ENCODE results near the gene MROH7. TPM values are rescaled to one million over a fixed set of nuclear protein-coding genes. Genes with fewer than 3 reads are reported as not detected.

The MROH7 gene
- total RNA-seq, 4 donors from 2014 or later: 0.13 to 4.4 (median 0.60) TPM

GRCh38 chr1:54602554-54602953, 39.0 kb upstream of the MROH7 start:
- H3K4me1 ChIP-seq: peaks cover 5 to 17% (median 15%) of the 10 kb centered on the region in 3 donors
- WGBS, 2 donors: 80 to 100% methylated on average over 1 to 7 of the region's 18 CpGs
- H3K4me3 ChIP-seq: no peak overlapping the region
- H3K9me3 ChIP-seq: no peaks in the 10 kb centered on the region
- TF ChIP-seq POLR2A (IDR thresholded peaks at IDR 0.05) (no peak), CTCF (IDR thresholded peaks at IDR 0.05) (no peak)
- H3K27ac ChIP-seq: no peak overlapping the region
- peaks cover 0 to 76% (median 0%) of the 10 kb centered on the region in 3 donors for H3K36me3 ChIP-seq
- H3K27me3 ChIP-seq: no peaks in the 10 kb centered on the region
- DNase-seq: no peak
- intact Hi-C loops (cut with DNase I): no loop called here

- H3K4me1 ChIP-seq: peaks cover 5 to 17% (median 15%) of the 10 kb centered on the region in 3 donors
- H3K27me3 ChIP-seq: no peaks in the 10 kb centered on the region
- no peak for DNase-seq
- peaks cover 0 to 76% (median 0%) of the 10 kb centered on the region in 3 donors for H3K36me3 ChIP-seq
- 84 to 86% methylated on average over 2 to 6 of the region's 6 CpGs for WGBS, 2 donors
- no peak for TF ChIP-seq POLR2A (IDR thresholded peaks at IDR 0.05)
- TF ChIP-seq CTCF (IDR thresholded peaks at IDR 0.05): no peak
- intact Hi-C loops (cut with DNase I): no loop called here
- H3K27ac ChIP-seq: no peak overlapping the region
- H3K4me3 ChIP-seq: no peak overlapping the region
- H3K9me3 ChIP-seq: no peaks in the 10 kb centered on the region
Measured at GRCh38 chr1:54603241-54603640, 38.3 kb upstream of the MROH7 start.

- intact Hi-C loops (cut with DNase I): no loop called here
- no peaks in the 10 kb centered on the region for H3K9me3 ChIP-seq
- no peaks in the 10 kb centered on the region for H3K27me3 ChIP-seq
- peaks cover 5 to 17% (median 15%) of the 10 kb centered on the region in 3 donors for H3K4me1 ChIP-seq
- H3K4me3 ChIP-seq: no peak overlapping the region
- no peak for DNase-seq
- peak overlapping the region in 1 of 4 donors; percentile 20 for H3K27ac ChIP-seq
- H3K36me3 ChIP-seq: peaks cover 0 to 78% (median 0%) of the 10 kb centered on the region in 3 donors
- WGBS, 2 donors: 38 to 69% methylated on average over 2 to 6 of the region's 7 CpGs
- TF ChIP-seq CTCF (IDR thresholded peaks at IDR 0.05) (no peak), POLR2A (IDR thresholded peaks at IDR 0.05) (no peak)
Measured at GRCh38 chr1:54604051-54604450, 37.5 kb upstream of the MROH7 start.

- no peak overlapping the region for H3K4me3 ChIP-seq
- no peaks in the 10 kb centered on the region for H3K9me3 ChIP-seq
- intact Hi-C loops (cut with DNase I): no loop called here
- peaks cover 0 to 79% (median 0%) of the 10 kb centered on the region in 3 donors for H3K36me3 ChIP-seq
- H3K27me3 ChIP-seq: no peaks in the 10 kb centered on the region
- TF ChIP-seq POLR2A (IDR thresholded peaks at IDR 0.05): no peak
- peak in 2 of 6 experiments; percentile 11 to 32 for TF ChIP-seq CTCF (IDR thresholded peaks at IDR 0.05)
- H3K4me1 ChIP-seq: peaks cover 5 to 17% (median 15%) of the 10 kb centered on the region in 3 donors
- DNase-seq: no peak
- WGBS, 2 donors: 20 to 62% methylated on average over 7 to 8 of the region's 13 CpGs
- peak overlapping the region in 1 of 4 donors; percentile 20 for H3K27ac ChIP-seq
Measured at GRCh38 chr1:54604572-54605370, 36.8 kb upstream of the MROH7 start.
